NK-92 (cell line): ENCODE data around the gene CERKL.

Source experiments
- DNase-seq: peaks from one replicate; lab custom pipeline; 2025; ENCODE audit not compliant: unreplicated experiment; lab: John Stamatoyannopoulos, UW

Gene CERKL

DNA sequence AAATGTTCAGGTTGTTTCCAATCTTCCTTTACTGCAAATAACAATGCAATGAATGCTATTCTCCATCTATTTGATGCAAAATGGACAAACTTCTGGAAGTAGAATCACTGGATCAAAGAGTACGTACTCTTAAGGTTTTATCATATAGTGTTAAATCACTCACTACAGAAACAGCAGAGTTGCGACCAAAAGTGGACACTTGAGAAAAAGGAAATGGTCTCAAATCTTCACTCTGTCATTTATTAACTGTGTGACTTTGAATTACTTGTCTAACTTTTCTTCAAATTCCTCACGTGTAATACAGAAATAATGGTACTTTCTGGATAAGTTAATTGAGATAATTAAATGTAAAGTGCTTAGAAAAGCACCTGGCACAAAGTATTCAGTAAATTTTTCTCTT lies 78.1 kb downstream of the CERKL start:
- DNase-seq: no peak

DNA sequence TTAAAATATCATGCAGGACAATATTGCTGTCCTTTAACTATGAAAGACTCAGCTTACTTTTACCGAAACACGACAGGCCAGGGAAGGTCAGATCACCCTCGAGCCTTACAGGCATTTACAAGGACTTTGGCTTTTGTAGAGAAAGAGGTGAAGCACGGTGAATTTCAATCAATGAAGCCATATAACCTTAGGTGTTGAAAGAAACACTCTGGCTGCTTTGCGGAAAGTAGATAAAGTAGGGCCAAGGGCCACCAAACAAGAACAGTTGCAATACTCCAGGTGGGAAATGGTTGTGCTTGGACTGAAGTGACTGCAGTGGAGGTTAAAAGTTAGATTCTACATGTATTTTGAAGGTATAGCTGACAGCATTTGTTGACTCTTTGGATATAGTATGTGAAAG lies 80.5 kb downstream of the CERKL start:
- no peak for DNase-seq

DNA sequence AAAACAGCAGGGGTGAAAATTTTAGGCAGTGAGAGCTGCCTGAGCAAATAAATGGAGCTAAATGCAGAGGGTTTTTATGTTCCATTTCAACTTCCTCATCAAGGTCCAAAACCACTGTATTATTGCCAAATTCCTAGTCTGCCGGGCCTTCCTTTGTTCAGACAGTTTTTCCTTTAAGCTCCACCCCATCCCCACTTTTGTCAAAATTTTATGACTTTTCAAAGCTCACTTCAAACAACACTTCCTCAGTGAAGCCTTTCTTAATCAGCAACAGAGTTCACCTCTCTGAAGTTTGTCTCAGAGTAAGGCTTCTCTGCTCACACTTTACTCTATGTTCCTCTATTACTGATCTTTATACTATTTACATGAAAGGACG lies 81.3 kb downstream of the CERKL start:
- DNase-seq: no peak

DNA sequence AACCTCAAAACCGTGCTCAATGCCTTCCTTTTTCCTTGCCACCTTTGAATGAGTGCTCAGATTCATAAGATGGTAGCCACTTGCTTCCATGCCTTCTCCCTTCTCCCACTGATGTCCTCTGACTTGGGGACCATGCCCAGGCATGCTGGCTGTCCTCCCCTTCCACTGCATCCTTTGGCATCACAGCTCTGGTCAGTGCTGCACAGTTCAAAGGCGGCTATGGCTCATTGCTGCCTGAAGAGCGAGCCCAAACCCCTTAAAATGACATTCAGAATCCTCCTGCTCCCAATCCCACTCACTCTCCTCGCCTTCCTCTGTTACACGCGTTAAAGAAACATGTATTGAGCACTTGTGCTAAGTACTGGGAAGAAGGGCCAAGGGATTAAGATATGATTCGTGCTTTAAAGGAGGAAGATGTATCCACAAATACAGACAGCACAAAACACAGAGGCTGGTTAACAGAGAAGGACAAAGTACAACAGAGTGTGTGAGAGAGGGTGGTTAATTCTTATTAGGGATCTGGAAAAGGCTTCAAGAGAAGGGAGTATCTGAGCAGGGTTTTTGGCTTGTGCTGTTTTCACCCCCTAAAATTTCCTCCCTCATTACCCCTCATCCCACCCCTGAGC lies 81.8 kb downstream of the CERKL start:
- no peak for DNase-seq

DNA sequence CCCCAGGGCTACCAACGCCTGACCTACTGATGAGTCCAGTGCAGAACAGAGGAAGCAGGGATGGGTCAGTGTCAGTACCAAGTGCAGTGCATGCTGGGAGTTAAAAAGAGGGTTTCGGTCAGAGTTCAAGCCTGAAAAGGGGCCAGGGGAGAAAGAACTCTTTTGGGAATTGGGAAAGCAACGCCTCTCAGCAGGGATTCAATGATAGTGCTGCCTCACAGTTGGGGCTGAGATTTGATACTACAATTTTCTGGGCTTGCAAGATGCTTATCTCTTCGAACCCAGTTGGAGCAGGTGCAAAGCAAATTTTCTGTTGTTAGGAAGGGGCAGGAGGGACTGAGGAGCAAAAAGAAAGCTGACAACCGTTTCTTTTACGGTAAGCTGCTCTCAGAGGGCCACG lies 82.6 kb downstream of the CERKL start:
- no peak for DNase-seq

DNA sequence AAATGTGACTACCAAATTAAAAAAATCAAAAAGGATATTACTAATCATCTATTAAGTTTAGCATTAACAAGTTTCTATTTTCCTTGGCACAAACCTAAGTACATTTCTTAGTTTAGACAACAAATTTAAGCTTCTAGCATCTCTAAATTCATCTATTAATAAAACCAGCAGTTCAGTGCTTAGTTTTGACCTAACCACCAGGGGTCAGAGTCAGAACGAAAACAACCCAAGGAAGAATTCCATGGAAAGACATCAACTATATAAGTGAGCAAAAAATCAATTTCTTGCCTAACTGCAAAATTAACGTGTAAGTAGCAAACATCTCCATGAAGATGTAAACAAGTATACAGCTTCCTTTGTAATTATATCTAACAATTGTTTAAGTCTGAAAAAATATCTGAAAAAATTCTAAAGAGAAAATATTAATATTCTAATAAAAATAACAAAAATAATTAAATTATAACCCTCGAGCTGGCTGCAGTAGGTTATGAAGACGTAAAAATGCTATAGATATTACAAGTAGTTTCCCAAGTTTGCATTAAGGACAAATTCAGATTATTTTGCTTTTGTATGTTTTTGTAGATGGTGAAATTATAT lies 83.7 kb downstream of the CERKL start:
- DNase-seq: no peak

DNA sequence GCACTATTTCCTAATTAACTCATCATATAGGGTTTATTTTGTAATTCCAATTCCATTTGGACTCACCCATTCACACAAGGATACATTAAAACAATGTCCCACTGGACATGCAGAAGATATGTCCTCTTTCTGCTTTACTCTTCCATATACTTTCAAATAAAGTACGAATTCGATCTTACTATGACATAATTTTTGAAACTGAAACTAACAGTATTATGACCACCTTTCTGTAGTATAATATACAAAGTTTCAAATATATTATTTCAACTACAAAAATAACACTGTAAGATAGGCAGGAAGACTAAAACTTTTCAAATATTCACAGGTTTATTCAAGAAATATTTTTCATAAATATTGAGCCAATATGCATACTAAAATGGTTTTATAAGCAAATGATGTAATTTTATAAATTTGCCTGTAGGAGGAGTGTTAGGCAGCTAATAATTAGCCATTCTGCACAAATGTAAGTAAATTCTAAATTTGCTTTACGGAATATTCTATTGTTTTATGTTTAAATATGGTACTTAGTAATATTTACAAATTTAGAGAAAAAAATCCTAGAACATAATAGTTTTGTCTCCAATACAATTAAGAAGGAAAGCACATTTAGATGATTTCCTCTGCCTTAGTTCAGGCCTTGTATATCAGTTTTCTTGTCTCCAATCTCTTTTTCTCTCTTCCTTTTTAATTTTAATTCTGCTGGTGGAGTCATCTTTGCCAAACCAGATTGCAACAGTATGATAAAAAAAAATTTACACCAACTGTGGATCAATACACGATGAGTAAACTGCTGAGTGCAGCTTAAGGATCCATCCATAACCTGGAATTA lies 85.9 kb downstream of the CERKL start:
- DNase-seq: no peak

DNA sequence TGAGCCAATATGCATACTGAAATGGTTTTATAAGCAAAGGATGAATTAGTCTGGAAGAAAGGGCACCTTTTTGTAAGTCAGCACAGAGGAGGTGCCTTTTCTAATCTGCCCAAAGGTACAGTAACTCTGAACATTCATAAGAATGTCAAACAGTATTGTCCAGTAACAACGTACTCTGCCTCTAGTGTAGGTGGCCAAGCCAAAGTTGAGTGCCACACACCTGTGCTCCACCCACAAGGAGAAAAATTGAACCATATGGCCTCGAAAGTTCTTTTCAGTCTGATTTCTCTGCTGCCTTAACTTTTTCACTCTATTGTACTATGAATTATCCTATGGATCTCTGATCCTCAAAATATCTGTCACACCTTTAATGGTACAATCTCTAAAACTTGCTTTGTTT lies 86.8 kb downstream of the CERKL start:
- DNase-seq: no peak

DNA sequence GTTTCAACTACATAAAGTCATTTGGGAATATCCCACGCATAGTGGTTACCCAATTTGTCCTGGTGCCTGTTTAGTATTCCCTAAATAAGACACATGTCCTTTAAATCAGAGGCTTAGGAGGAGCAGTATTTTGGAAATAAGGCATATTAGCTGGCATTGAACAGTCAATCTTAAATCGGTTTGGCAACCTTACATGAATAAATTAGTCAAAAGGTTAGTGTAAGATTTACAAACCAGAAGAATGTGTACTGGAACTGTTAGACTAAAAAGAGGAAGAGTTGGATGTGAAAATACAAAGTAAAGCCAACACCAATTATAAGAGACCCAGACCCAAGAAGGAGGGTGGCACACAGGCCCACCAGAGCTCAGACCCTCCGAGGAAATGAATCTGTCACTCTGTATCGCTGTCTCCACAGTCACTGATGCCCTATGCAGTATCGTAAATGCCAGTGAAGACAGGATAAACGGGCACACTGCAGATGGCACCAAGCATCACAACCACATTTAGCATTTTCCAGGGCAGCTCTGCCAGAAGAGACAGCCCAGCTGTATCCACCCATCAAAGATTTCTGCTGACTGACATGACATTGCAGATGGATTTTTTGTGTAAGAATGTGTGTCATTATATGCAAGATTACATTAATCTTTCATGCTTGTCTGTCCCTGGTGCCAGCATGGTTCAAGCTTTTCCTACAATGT lies 90.4 kb downstream of the CERKL start:
- DNase-seq: no peak

DNA sequence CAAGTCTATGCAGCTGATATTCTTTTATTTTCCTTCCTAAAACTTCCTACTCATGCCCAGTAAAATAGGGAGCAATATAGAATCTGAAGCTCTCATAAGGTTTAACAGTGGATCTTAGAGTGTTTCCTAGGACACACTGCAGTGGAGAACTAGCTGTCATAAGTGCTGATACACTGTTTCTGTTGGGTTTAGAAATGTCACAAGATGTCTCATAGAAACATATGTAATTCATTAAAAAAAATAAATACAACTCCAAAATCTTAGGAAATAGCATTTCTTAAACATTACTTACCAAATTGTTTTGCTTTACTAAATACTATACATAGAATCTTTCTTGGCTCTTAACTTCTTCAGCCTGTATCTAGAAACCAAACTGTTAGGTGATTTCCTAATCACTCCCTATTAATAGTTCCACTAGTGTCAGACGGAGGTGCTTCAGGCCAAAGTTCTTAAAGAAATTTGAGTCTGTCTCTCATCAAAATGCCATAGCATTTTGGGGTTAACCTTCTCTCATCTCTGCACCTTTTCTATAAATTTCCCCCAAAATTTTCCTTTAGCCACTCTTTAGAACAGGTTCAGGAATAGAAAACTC lies 93.7 kb downstream of the CERKL start:
- no peak for DNase-seq

DNA sequence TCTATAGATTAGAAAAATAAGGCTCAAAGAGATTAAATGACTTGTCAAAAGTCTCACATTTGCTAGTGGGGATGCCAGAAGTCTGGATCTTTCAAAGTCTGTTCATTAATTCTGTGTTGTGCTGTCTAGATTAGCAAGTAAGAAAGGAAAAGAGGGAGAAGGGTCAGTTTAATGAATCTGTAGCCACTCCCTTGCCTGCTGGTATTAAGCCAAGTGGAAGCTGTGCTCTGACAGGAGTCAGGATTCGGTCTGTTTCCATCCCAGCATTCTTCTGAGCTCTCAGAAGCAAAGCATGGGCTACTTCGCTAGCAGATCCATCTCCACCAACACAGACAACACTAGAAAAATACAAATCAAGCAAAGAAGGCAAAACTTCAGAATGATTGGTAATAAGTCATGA lies 98.5 kb downstream of the CERKL start:
- no peak for DNase-seq

DNA sequence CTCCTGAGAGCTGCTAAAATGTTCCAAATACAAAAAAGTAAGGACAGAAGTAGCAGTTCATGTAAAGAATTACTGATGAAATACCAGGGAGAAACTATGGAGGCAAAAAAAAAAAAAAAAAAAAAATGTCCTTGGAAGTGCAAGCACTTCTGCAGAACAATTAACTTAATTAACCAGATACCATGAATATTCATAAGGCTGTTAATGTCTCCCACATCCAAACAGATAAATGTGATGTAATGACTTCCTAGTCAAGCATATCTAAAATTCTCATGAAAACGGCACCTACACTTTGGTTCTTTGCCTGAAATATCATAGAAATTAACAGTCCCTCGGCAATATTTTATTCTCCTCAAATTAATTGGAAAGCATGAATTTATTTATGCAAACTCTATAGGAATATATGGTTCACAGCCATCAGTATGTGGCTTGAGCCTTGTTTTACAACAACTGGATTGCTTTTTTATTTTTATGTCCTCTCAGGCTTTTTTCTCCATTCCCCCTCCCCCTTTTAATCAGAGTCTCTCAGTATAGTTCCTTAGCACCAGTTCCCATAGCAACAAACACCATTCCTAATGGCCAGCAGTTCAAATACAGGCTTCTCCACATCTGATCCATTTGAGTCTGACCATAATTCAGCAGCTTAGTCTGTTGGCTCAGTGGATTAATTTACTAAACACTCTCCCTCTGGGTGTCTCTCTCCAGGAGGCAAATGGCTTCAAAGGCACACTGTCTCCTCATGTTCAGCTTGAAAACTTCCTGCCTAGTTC lies 102.7 kb downstream of the CERKL start:
- no peak for DNase-seq

DNA sequence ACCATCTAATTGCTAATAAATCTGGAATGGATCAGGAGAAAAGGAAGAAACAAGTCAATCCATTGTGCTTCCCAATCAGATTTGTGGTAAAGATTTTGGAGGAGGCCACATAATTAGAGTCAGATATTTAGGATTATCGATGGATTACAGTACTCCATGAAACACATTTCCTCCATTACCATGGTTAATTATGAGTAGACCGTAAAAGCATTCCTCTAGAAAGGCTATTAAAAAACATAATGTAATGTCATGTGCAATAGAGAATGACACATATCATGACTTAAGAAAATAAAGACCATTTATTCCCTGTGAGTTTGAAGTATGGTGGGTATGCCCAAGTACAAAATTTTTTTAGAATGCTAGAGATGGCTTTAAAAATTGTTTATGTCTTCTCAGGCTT lies 103.7 kb downstream of the CERKL start:
- DNase-seq: no peak

DNA sequence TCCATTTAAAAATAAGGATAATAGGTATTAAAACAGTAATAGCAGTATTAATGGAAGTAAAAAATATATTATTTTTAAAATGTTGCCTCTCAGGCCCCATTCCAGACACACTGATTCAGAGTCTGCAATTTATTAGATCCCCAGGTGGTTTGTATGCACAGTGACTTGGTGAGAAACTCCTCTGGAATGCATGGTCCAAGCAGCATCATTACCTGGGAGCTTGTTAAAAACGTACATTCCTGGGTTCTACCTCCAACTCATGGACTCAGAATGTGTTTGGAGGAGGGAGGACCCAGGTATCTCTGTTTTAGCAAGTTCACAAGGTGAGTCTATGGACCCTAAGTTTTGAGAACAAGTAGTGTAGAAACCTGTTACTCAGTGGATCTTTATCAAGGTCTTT lies 104.1 kb downstream of the CERKL start:
- no peak for DNase-seq

DNA sequence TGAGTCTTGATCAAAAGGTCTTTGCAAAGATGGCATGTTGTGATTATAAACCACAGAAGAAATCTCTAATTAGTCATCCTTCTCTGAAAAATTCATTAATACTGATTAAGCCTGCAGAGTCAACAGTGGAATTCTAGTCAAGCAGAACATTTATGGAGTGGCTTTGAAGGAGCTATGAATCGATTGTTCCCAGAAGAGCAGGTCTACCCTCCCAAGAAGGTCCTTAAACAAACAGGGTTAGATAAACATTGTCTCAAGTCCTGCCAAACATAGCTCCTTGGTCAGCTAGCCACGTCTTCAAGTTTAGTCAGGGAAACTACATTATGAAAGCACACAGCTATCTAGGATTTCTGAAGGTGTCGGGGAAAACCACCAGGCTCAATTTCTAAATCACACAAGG lies 110.8 kb downstream of the CERKL start:
- DNase-seq: no peak

DNA sequence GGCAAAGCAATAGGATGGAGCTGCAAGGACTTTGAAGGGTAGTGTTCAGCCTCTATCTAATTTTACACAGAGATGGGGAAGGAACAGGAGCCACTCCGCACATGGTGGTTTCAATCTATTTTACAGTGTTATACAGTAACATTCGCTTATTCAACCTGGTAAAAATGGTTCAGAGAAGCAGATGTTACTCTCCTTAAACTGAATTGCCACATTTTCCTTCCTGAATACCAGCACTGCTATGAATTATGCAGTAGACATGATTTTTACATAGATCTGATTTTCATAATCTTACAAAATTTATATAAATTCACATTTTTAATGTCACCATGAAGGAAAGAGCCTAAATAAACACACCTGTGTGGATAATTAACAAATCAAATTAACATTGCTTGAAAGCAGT lies 114.7 kb downstream of the CERKL start:
- DNase-seq: no peak

DNA sequence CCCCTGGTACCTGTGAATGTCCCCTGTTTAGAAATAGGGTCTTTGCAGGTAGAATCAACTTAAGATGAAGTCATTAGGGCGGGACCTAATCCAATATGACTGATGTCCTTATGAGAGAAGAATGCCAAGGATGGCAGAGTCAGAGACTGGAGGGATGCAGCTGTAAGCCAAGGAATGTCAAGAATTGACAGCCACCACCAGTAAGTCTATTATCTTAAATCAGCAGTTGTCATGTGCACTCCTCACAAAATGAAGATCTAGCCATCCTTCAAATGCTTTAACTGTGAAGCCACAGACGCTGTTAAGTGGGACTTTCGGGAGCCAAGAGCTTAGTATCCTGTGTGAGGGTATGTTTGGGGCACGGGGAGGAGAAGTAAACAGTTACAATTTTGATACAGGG lies 116.5 kb downstream of the CERKL start:
- no peak for DNase-seq

DNA sequence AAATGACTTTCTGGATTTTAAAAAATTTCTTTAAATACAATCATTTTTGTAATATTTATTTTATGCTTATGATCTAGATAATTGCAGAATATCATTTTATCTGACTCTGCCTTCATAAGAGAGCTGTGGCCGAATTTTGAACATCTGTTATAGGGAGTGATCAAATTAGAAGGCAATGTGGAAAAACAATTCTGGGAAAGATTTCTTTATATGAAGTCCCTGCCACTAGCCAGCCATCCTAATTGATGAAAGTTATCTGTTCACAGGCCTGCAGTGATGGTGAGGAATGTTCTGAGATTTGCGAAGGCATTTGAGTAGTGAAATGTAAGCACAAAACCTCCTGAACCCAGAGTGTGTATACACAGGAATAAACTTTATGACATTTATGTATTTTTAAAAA lies 120.2 kb downstream of the CERKL start:
- DNase-seq: no peak

DNA sequence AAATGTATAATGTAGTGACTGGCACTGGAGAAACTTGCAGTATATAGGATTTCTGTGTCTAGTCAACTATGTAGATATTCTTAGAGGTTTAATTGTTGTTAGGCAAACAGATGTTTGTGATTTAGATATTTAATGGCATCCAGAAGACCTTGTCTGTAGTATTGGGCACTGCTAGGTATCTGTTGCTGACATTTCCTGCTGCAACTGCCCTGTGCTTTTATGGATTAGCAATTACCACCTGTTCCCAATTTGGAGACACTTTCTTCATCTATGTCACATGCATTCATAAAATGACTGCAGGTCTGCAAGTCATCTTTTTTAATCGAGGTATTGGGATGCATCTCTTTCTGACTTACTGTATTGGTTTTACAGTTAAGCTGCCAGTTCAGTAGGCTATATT lies 128.5 kb downstream of the CERKL start:
- no peak for DNase-seq

DNA sequence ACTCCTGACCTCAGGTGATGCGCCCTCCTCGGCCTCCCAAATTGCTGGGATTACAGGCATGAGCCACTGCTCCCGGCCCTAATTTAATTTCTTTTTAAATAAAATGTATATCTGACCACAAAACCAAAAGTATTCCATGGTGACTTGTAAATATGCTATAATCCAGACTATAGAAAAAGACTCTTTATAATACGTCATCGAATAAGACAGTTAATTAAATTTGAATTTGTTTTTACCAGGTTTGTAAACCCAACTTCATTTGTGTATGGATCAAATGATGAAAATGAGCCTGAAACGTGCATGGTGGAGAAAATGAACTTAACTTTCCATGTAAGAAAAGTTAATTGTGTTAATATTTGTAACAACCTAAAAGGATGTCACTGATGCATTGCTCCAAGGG lies 129.8 kb downstream of the CERKL start:
- no peak for DNase-seq

DNA sequence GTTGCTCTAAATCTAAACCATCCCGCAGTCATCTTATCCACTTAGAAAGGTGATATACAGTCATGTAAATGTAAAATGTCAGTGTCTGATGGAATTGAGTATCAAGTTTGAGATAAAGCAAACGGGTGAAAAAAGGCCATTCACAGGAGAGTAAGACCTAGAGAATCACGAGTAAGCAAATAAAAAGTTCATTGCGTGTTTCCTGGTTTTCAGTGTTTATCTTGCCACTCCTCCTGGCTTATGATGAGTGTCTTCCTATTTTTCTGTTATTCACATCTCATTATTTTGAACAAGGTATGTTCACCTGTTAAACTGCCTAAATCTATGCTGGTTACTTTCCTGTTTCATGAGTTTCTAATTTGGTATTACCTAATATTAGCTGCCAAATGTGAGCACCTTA lies 130.9 kb downstream of the CERKL start:
- DNase-seq: no peak
